CD8-positive, alpha-beta memory T cell (primary cell): ENCODE measurements around the gene ADRA2C. TPM values are rescaled to one million over a fixed set of nuclear protein-coding genes. Genes with fewer than 3 reads are reported as not detected.
A peak's percentile ranks its signal among the peaks of the same experiment; 100 is the strongest.

Source experiments
- CTCF ChIA-PET: fragments of 350-600 bp; sonication (Branson Sonifier 250); formaldehyde crosslinking; loops from one replicate; lab custom pipeline; 2021; ENCODE audit warnings: antibody characterized with exemption; lab: Charles Lee
- POLR2A ChIA-PET: fragments of 350-600 bp; sonication (Branson Sonifier 250); formaldehyde crosslinking; loops from one replicate; lab custom pipeline; 2021; ENCODE audit warnings: antibody characterized with exemption; lab: Charles Lee
- DNase-seq, 5 donors: peaks; one replicate each; pipeline versions ENCODE4 v3.0.0 to v3.0.0-alpha.2; 2020 to 2022; ENCODE audit warnings: mixed read lengths in 1 of 5
- H3K27ac ChIP-seq: one replicate; pipeline ENCODE4 v1.7.0; 2013; ENCODE audit warnings: low read depth, mild to moderate bottlenecking, low read length, moderate library complexity
- H3K27me3 ChIP-seq: 2 replicates; pipeline ENCODE4 v1.7.0; 2013; ENCODE audit warnings: low read length, mild to moderate bottlenecking; ENCODE audit not compliant: insufficient read depth, poor library complexity, severe bottlenecking
- H3K36me3 ChIP-seq: 2 replicates; pipeline ENCODE4 v1.7.0; 2013; ENCODE audit warnings: mild to moderate bottlenecking, low read length, moderate library complexity; ENCODE audit not compliant: insufficient read depth
- H3K4me1 ChIP-seq: 2 replicates; pipeline ENCODE4 v1.7.0; 2013; ENCODE audit warnings: mild to moderate bottlenecking, low read length, moderate library complexity; ENCODE audit not compliant: insufficient read depth
- H3K4me3 ChIP-seq: 2 replicates; pipeline ENCODE4 v1.7.0; 2013; ENCODE audit warnings: mild to moderate bottlenecking, low read length
- H3K9me3 ChIP-seq: 2 replicates; pipeline ENCODE4 v1.7.0; 2013; ENCODE audit warnings: mild to moderate bottlenecking, low read length
- H3K27ac Mint-ChIP-seq, 8 donors: one replicate each; pipeline ENCODE4 v1.8.0; 2020 to 2021; ENCODE audit warnings: mixed read lengths in 8 of 8, mild to moderate bottlenecking in 6 of 8, inconsistent platforms in 3 of 8, moderate library complexity in 3 of 8
- H3K27me3 Mint-ChIP-seq, 2 donors: one replicate each; pipeline ENCODE4 v1.8.0; 2020 to 2021; ENCODE audit warnings: mixed read lengths in 2 of 2, mild to moderate bottlenecking in 1 of 2, moderate library complexity in 1 of 2
- H3K36me3 Mint-ChIP-seq, 3 donors: one replicate each; pipeline ENCODE4 v1.8.0; 2020 to 2021; ENCODE audit warnings: mixed read lengths in 3 of 3, inconsistent platforms in 1 of 3, mild to moderate bottlenecking in 1 of 3
- H3K4me1 Mint-ChIP-seq, 3 donors: one replicate each; pipeline ENCODE4 v1.8.0; 2020 to 2021; ENCODE audit warnings: mixed read lengths in 3 of 3, inconsistent platforms in 1 of 3, mild to moderate bottlenecking in 1 of 3
- H3K4me3 Mint-ChIP-seq, 7 donors: one replicate each; pipeline ENCODE4 v1.8.0; 2020 to 2021; ENCODE audit warnings: mixed read lengths in 7 of 7, mild to moderate bottlenecking in 6 of 7, moderate library complexity in 4 of 7, inconsistent platforms in 2 of 7
- H3K9me3 Mint-ChIP-seq, 5 donors: one replicate each; pipeline ENCODE4 v1.8.0; 2020 to 2022; ENCODE audit warnings: mixed read lengths in 5 of 5, mild to moderate bottlenecking in 3 of 5, moderate library complexity in 2 of 5, inconsistent platforms in 1 of 5
- polyA plus RNA-seq: library from polyadenylated mRNA; unstranded; fragments of 300-500 nt; fragmentation: Illumina TruSeq; gene quantifications from one replicate; pipeline ENCODE4 v1.2.3, GENCODE V29; 2021
- total RNA-seq, 2 experiments: library from RNA; stranded (reverse); gene quantifications; one replicate each; pipeline ENCODE4 v1.2.3, GENCODE V29; 2021

ADRA2C gene
- total and polyA plus RNA-seq, 3 experiments from 2014 or later, result not detected

GRCh38 chr4:3760346-3760745 lies 5.8 kb upstream of the ADRA2C start:
- Mint-ChIP-seq H3K27ac (no peak overlapping the region), H3K4me3 (no peak overlapping the region), H3K4me1 (no peaks in the 10 kb centered on the region), H3K9me3 (no peaks in the 10 kb centered on the region), H3K36me3 (no peaks in the 10 kb centered on the region), H3K27me3 (peaks cover 4 to 8% of the 10 kb centered on the region in 2 donors)
- Histone ChIP-seq H3K4me1 (no peaks in the 10 kb centered on the region), H3K4me3 (no peak overlapping the region), H3K27ac (no peak overlapping the region), H3K36me3 (no peaks in the 10 kb centered on the region), H3K27me3 (peaks cover 6% of the 10 kb centered on the region), H3K9me3 (no peaks in the 10 kb centered on the region)
- POLR2A ChIA-PET, result no interaction called here
- DNase-seq, result no peak
- CTCF ChIA-PET, result no interaction called here

GRCh38 chr4:3760841-3761240 lies 5.3 kb upstream of the ADRA2C start:
- Histone ChIP-seq H3K4me3 (no peak overlapping the region), H3K27me3 (peaks cover 6% of the 10 kb centered on the region), H3K27ac (no peak overlapping the region), H3K4me1 (no peaks in the 10 kb centered on the region), H3K36me3 (no peaks in the 10 kb centered on the region), H3K9me3 (no peaks in the 10 kb centered on the region)
- no peak overlapping the region for H3K4me3 Mint-ChIP-seq
- H3K27me3 Mint-ChIP-seq, result peaks cover 4 to 8% of the 10 kb centered on the region in 2 donors
- H3K36me3 Mint-ChIP-seq, result no peaks in the 10 kb centered on the region
- H3K4me1 Mint-ChIP-seq, result no peaks in the 10 kb centered on the region
- ChIA-PET POLR2A (no interaction called here), CTCF (no interaction called here)
- no peak for DNase-seq
- no peaks in the 10 kb centered on the region for H3K9me3 Mint-ChIP-seq
- H3K27ac Mint-ChIP-seq, result no peak overlapping the region

DNA sequence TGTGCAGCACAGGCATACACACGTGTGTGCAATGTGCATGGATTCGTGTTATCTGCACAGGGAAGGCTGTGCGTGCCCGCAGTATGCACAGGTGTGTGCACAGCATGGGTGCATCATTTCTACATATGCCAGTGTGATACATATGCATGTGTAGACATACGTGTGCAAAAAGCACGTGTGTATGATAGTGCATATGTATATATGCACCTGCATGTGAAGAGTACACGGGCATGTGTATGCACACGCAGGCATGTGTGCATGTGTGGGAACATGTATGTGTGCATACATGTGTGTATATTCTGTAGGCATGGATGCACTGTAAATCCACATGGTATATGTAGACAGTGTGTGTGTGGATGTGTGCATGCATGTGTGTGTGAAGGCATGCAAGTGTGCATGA lies 3.9 kb upstream of the ADRA2C start:
- ChIA-PET POLR2A (no interaction called here), CTCF (no interaction called here)
- Histone ChIP-seq H3K9me3 (no peaks in the 10 kb centered on the region), H3K4me1 (no peaks in the 10 kb centered on the region), H3K4me3 (no peak overlapping the region), H3K27me3 (peaks cover 6% of the 10 kb centered on the region), H3K36me3 (no peaks in the 10 kb centered on the region), H3K27ac (no peak overlapping the region)
- peaks cover 0 to 6% (median 0%) of the 10 kb centered on the region in 3 donors for H3K4me1 Mint-ChIP-seq
- no peaks in the 10 kb centered on the region for H3K36me3 Mint-ChIP-seq
- H3K4me3 Mint-ChIP-seq, result no peak overlapping the region
- peaks cover 6 to 8% of the 10 kb centered on the region in 2 donors for H3K27me3 Mint-ChIP-seq
- H3K9me3 Mint-ChIP-seq, result no peaks in the 10 kb centered on the region
- H3K27ac Mint-ChIP-seq, result no peak overlapping the region
- no peak for DNase-seq

- H3K9me3 Mint-ChIP-seq, result no peaks in the 10 kb centered on the region
- CTCF ChIA-PET, result no interaction called here
- no peaks in the 10 kb centered on the region for H3K36me3 ChIP-seq
- peaks cover 10% of the 10 kb centered on the region in 2 donors for H3K27me3 Mint-ChIP-seq
- POLR2A ChIA-PET, result no interaction called here
- H3K4me1 ChIP-seq, result no peaks in the 10 kb centered on the region
- H3K4me1 Mint-ChIP-seq, result peaks cover 0 to 9% (median 3%) of the 10 kb centered on the region in 3 donors
- H3K9me3 ChIP-seq, result no peaks in the 10 kb centered on the region
- H3K27ac Mint-ChIP-seq, result no peak overlapping the region
- peaks cover 6% of the 10 kb centered on the region for H3K27me3 ChIP-seq
- H3K36me3 Mint-ChIP-seq, result no peaks in the 10 kb centered on the region
- no peak overlapping the region for H3K27ac ChIP-seq
- DNase-seq, result no peak
- H3K4me3 Mint-ChIP-seq, result no peak overlapping the region
- no peak overlapping the region for H3K4me3 ChIP-seq
Observed at GRCh38 chr4:3762753-3763549, 3.2 kb upstream of the ADRA2C start.

DNA sequence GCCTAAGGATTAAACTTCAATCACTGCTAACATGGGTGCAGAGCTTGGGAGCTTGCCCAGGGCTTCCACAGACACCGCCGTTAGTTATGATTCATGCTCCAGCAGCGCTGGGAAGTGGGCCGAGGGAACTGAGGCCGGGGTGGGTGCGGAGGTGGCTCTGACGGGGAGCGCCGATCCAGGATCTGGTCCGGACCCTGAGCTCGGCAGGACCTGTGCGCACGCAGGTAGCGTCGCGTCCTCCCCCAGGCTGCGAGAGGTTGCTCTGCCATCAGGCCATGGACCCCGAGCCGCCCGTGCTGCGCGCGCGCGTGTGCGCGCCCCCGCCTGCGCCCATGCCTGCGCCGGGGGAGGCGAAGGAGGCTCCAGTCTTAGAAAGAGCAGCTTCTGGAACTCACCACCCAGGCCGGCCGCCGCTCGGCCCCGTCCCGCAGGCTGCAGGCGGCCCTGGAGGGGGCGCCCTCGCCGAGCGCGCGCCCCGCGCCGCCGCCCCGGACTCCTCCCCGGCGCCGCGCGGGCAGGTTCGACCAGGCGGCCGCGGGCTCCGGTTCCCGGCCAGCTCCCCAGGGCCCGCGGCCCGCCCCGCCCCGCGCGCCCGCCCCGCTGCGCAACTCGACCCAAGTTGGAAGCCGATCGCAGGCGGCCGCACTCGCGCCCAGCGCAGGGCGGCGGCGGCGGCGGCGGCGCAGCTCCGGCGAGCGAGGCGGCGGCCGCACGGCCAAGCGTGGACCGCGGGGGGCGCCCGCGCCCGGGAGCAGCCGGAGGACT lies 732 bp upstream of the ADRA2C start:
- Mint-ChIP-seq H3K4me1 (peaks cover 0 to 9% (median 3%) of the 10 kb centered on the region in 3 donors), H3K9me3 (no peaks in the 10 kb centered on the region)
- POLR2A ChIA-PET, result no interaction called here

GRCh38 chr4:3766785-3767569 lies 792 bp downstream of the ADRA2C start:
- ChIA-PET POLR2A (no interaction called here), CTCF (no interaction called here)
- Histone ChIP-seq H3K27ac (no peak overlapping the region), H3K4me1 (no peaks in the 10 kb centered on the region), H3K9me3 (no peaks in the 10 kb centered on the region), H3K36me3 (no peaks in the 10 kb centered on the region), H3K27me3 (peaks cover 6% of the 10 kb centered on the region), H3K4me3 (no peak overlapping the region)
- Mint-ChIP-seq H3K36me3 (no peaks in the 10 kb centered on the region), H3K9me3 (no peaks in the 10 kb centered on the region), H3K4me3 (peak overlapping the region in 5 of 7 donors; percentile 8 to 79 (median 38)), H3K27me3 (peaks cover 13 to 22% of the 10 kb centered on the region in 2 donors), H3K4me1 (peaks cover 0 to 9% (median 3%) of the 10 kb centered on the region in 3 donors), H3K27ac (no peak overlapping the region)
- DNase-seq, result no peak

More for the DNA sequence above, 732 bp upstream of the ADRA2C start:
- no peaks in the 10 kb centered on the region for H3K4me1 ChIP-seq
- H3K4me3 Mint-ChIP-seq, result peak overlapping the region in 1 of 7 donors; percentile 26
- H3K27me3 Mint-ChIP-seq, result peaks cover 10 to 22% of the 10 kb centered on the region in 2 donors
- H3K27ac Mint-ChIP-seq, result no peak overlapping the region
- no peak overlapping the region for H3K4me3 ChIP-seq
- CTCF ChIA-PET, result no interaction called here
- no peaks in the 10 kb centered on the region for H3K36me3 ChIP-seq
- no peaks in the 10 kb centered on the region for H3K36me3 Mint-ChIP-seq
- H3K27me3 ChIP-seq, result peaks cover 6% of the 10 kb centered on the region
- H3K27ac ChIP-seq, result no peak overlapping the region
- H3K9me3 ChIP-seq, result no peaks in the 10 kb centered on the region
- no peak for DNase-seq

- H3K9me3 ChIP-seq, result no peaks in the 10 kb centered on the region
- H3K4me3 Mint-ChIP-seq, result peak overlapping the region in 4 of 7 donors; percentile 55 to 75 (median 57)
- H3K4me3 ChIP-seq, result no peak overlapping the region
- POLR2A ChIA-PET, result no interaction called here
- DNase-seq, result no peak
- CTCF ChIA-PET, result no interaction called here
- H3K4me1 ChIP-seq, result no peaks in the 10 kb centered on the region
- H3K27ac Mint-ChIP-seq, result peak overlapping the region in 1 of 8 donors; percentile 29
- H3K36me3 Mint-ChIP-seq, result no peaks in the 10 kb centered on the region
- H3K4me1 Mint-ChIP-seq, result peaks cover 0 to 9% (median 3%) of the 10 kb centered on the region in 3 donors
- peaks cover 13 to 22% of the 10 kb centered on the region in 2 donors for H3K27me3 Mint-ChIP-seq
- no peaks in the 10 kb centered on the region for H3K36me3 ChIP-seq
- no peak overlapping the region for H3K27ac ChIP-seq
- peaks cover 6% of the 10 kb centered on the region for H3K27me3 ChIP-seq
- no peaks in the 10 kb centered on the region for H3K9me3 Mint-ChIP-seq
Observed at GRCh38 chr4:3767570-3768288, 1.5 kb downstream of the ADRA2C start.
